GM23248 (cell line): ENCODE data around the gene LIPT2.

ENCODE experiments used
- EZH2 ChIP-seq: fragments of 200-600 bp; sonication (generic); IDR thresholded peaks from 2 replicates; pipeline ENCODE4 v1.6.1; 2018; ENCODE audit warnings: antibody characterized with exemption, mild to moderate bottlenecking; ENCODE audit not compliant: insufficient read depth, poor library complexity, severe bottlenecking
- EZH2phosphoT487 ChIP-seq: fragments of 200-600 bp; sonication (generic); IDR thresholded peaks from 2 replicates; pipeline ENCODE4 v1.6.1; 2018; ENCODE audit warnings: antibody characterized with exemption, moderate library complexity, mild to moderate bottlenecking, low read depth; ENCODE audit not compliant: insufficient read depth

DNA sequence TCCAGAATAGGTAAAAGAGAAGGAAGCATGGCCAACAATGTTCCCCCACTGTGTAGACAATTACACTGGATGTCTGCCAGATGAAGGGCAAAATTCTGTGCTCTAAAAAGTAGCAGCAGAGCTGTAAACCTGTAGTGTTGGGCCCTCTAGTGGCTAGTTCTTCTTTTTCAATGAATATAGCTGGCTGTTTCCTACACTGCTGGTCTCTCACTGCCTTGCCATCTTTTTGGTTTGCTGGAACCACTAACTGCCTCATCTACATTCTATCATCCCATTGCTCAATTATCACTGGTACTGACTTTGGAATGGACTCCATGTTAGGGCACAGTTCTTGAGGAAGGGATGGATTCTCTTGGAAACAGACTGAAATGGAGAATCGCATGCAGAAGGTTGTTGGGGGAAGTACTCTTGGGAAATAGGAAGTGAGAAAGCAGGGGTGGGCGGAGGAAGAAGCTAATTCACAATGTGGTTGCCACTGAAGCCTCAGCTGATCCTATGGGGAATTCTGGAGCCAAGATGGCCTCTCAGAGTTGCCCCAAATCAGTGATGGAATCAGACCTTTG lies 44.1 kb downstream of the LIPT2 start:
- TF ChIP-seq EZH2, result no peak
- TF ChIP-seq EZH2phosphoT487, result no peak
